Measurements from ENCODE around the gene DUSP12. TPM values are rescaled to one million over a fixed set of nuclear protein-coding genes. Genes with fewer than 3 reads are reported as not detected.

DUSP12 gene
- total RNA-seq, 1 donor from 2014 or later = 27.8 TPM

GRCh38 chr1:161781995-161782394, 32.4 kb downstream of the DUSP12 start:
- Mint-ChIP-seq H3K36me3 (ENCODE audit: low read depth, unreplicated experiment) (peaks cover 12% of the 10 kb centered on the region), H3K9me3 (ENCODE audit: unreplicated experiment) (no peaks in the 10 kb centered on the region), H3K27me3 (ENCODE audit: unreplicated experiment) (no peaks in the 10 kb centered on the region), H3K4me3 (ENCODE audit: unreplicated experiment) (no peak overlapping the region), H3K4me1 (ENCODE audit: unreplicated experiment) (peaks cover 10% of the 10 kb centered on the region), H3K27ac (ENCODE audit: unreplicated experiment) (no peak overlapping the region)
- no peak for DNase-seq (ENCODE audit: low spot score)
- TF ChIP-seq, protein P1, sequence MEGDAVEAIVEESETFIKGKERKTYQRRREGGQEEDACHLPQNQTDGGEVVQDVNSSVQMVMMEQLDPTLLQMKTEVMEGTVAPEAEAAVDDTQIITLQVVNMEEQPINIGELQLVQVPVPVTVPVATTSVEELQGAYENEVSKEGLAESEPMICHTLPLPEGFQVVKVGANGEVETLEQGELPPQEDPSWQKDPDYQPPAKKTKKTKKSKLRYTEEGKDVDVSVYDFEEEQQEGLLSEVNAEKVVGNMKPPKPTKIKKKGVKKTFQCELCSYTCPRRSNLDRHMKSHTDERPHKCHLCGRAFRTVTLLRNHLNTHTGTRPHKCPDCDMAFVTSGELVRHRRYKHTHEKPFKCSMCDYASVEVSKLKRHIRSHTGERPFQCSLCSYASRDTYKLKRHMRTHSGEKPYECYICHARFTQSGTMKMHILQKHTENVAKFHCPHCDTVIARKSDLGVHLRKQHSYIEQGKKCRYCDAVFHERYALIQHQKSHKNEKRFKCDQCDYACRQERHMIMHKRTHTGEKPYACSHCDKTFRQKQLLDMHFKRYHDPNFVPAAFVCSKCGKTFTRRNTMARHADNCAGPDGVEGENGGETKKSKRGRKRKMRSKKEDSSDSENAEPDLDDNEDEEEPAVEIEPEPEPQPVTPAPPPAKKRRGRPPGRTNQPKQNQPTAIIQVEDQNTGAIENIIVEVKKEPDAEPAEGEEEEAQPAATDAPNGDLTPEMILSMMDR (IDR thresholded peaks at IDR 0.05; ENCODE audit: unreplicated experiment) = no peak

DNA sequence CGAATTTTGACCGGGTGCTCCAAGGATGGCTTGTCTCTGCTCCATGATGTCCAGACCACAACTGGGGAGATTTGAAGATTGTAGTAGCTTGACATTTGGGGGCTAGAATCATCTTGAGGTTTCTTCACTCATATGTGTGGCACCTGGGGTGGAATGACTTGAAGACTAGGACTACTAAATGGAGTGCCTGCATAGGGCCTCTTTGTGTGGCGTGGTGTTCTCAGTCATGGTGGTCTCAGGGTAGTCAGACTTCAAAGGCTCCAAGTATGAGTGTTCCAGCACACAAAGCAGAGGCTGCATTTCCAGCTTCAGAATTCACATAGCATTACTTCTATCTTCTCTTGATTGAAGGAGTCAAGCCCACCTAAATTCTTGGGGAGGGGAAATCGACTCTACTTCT, 33.3 kb downstream of the DUSP12 start:
- H3K4me1 Mint-ChIP-seq (ENCODE audit: unreplicated experiment) = peaks cover 7% of the 10 kb centered on the region
- H3K27ac Mint-ChIP-seq (ENCODE audit: unreplicated experiment) = no peak overlapping the region
- no peak overlapping the region for H3K4me3 Mint-ChIP-seq (ENCODE audit: unreplicated experiment)
- peaks cover 17% of the 10 kb centered on the region for H3K36me3 Mint-ChIP-seq (ENCODE audit: low read depth, unreplicated experiment)
- no peaks in the 10 kb centered on the region for H3K9me3 Mint-ChIP-seq (ENCODE audit: unreplicated experiment)
- no peak for DNase-seq (ENCODE audit: low spot score)
- H3K27me3 Mint-ChIP-seq (ENCODE audit: unreplicated experiment) = peaks cover 2% of the 10 kb centered on the region
- TF ChIP-seq, protein P1 (IDR thresholded peaks at IDR 0.05; ENCODE audit: unreplicated experiment) = no peak

- TF ChIP-seq, protein P1 (IDR thresholded peaks at IDR 0.05; ENCODE audit: unreplicated experiment) = no peak
- Mint-ChIP-seq H3K36me3 (ENCODE audit: low read depth, unreplicated experiment) (peaks cover 13% of the 10 kb centered on the region), H3K4me3 (ENCODE audit: unreplicated experiment) (no peak overlapping the region), H3K27ac (ENCODE audit: unreplicated experiment) (no peak overlapping the region), H3K4me1 (ENCODE audit: unreplicated experiment) (peaks cover 7% of the 10 kb centered on the region), H3K27me3 (ENCODE audit: unreplicated experiment) (peaks cover 2% of the 10 kb centered on the region), H3K9me3 (ENCODE audit: unreplicated experiment) (no peaks in the 10 kb centered on the region)
- no peak for DNase-seq (ENCODE audit: low spot score)
These were observed 35.4 kb downstream of the DUSP12 start for GRCh38 chr1:161784968-161785367.

GRCh38 chr1:161787355-161787754, 37.8 kb downstream of the DUSP12 start:
- no peak overlapping the region for H3K4me3 Mint-ChIP-seq (ENCODE audit: unreplicated experiment)
- no peak overlapping the region for H3K27ac Mint-ChIP-seq (ENCODE audit: unreplicated experiment)
- H3K36me3 Mint-ChIP-seq (ENCODE audit: low read depth, unreplicated experiment) = peaks cover 17% of the 10 kb centered on the region
- TF ChIP-seq, protein P1 (IDR thresholded peaks at IDR 0.05; ENCODE audit: unreplicated experiment) = no peak
- peaks cover 2% of the 10 kb centered on the region for H3K27me3 Mint-ChIP-seq (ENCODE audit: unreplicated experiment)
- DNase-seq (ENCODE audit: low spot score) = no peak
- peaks cover 7% of the 10 kb centered on the region for H3K4me1 Mint-ChIP-seq (ENCODE audit: unreplicated experiment)
- no peaks in the 10 kb centered on the region for H3K9me3 Mint-ChIP-seq (ENCODE audit: unreplicated experiment)

DNA sequence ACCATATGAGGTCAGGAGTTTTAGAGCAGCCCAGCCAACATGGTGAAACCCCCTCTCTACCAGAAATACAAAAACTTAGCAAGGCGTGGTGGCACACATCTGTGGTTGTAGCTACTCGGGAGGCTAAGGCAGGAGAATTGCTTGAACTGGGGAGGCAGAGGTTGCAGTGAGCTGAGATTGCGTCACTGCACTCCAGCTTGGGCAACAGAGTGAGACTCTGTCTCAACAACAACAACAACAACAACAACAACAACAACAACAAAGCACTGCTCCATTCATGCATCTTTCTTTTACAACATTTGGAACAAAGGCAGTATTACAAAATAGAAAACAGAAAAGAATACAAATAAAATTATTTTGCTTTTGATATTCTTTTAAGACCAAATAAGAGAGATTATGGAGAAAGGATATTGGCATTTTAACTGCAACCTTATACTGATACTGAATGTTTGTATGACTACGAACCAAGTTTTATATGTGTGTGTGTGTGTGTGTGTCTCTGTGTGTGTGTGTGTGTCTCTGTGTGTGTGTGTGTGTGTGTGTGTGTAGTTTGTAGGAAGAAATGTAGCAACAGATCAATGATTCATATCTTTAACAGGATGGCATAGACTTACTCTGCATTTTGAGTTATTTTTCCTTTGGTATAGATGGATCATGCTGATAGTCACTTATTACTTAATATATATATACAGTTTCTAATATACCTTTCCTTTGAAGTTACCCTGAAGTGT, 41.2 kb downstream of the DUSP12 start:
- Mint-ChIP-seq H3K27me3 (ENCODE audit: unreplicated experiment) (peaks cover 2% of the 10 kb centered on the region), H3K27ac (ENCODE audit: unreplicated experiment) (no peak overlapping the region), H3K36me3 (ENCODE audit: low read depth, unreplicated experiment) (peaks cover 20% of the 10 kb centered on the region), H3K4me1 (ENCODE audit: unreplicated experiment) (no peaks in the 10 kb centered on the region), H3K9me3 (ENCODE audit: unreplicated experiment) (no peaks in the 10 kb centered on the region), H3K4me3 (ENCODE audit: unreplicated experiment) (no peak overlapping the region)
- TF ChIP-seq, protein P1 (IDR thresholded peaks at IDR 0.05; ENCODE audit: unreplicated experiment) = no peak
- no peak for DNase-seq (ENCODE audit: low spot score)

All from endothelial cell (in vitro differentiated cells).